NOMO-1 treated with DMSO at 0.1 percent for 48 hours (cell line): ENCODE results near the gene CACNG7.

Experiments used
- DNase-seq: peaks from one replicate; lab custom pipeline; 2025; ENCODE audit not compliant: unreplicated experiment; lab: John Stamatoyannopoulos, UW

Gene CACNG7

DNA sequence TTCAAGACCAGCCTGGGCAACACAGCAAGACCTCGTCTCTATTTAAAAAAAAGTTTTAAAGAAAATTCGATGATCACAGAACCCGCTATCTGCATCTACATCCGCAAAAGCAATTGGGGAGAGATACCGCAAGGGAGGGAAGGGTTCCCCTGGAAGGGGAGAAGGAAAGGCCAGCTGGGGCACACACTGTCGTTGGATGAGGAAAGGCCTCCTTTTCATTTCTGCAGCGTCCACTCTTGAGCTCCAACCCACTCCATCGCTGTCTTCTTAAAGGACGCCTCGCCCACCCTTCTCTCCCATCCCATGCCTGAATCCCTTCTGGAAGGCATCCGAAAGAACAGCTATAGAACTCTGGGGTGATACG, 30.3 kb upstream of the CACNG7 start:
- no peak for DNase-seq

DNA sequence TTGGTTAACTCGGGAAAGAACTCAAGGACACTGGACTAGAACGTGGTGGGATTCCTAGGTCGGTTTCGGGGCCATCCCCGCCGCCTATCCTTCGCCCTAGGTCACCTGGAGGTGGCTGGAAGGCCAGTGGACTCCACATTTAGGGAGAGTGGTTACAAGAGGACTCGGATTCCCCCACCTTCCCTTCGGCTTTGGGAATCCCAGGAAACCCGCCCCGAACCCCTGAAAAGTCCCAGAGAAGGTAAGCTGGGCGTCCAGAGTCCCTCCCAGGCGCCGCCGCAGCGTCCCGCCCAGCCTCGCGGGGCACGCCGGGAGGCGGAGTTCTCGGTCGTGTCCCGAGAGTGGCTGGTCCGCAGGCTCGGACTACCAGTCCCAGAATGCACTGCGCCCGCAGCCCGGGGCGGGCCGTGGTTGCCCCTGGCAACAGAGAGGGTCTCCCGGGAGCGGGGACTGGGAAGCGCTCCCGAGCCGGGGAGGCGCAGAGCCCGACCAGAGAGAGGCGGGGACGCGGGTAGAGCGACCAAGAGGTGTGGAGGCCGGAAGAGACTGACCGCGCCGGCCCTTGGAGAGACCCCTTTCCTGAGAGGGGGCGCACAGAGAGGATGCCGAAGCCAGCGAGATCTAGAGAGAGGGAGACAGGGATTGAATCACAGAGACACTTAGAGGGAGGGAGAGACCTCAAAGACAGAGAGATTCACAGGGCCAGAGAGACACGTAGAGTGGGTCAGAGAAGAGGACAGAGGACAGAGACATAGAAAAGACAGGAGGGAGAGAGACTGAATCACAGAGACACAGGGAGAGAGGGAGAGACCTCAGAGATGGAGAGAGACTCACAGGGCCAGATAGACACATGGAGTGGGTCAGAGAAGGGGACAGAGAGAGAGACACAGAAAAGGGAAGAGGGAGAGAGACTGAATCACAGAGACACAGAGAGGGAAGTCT, 29.7 kb upstream of the CACNG7 start:
- peak; percentile 57 for DNase-seq

DNA sequence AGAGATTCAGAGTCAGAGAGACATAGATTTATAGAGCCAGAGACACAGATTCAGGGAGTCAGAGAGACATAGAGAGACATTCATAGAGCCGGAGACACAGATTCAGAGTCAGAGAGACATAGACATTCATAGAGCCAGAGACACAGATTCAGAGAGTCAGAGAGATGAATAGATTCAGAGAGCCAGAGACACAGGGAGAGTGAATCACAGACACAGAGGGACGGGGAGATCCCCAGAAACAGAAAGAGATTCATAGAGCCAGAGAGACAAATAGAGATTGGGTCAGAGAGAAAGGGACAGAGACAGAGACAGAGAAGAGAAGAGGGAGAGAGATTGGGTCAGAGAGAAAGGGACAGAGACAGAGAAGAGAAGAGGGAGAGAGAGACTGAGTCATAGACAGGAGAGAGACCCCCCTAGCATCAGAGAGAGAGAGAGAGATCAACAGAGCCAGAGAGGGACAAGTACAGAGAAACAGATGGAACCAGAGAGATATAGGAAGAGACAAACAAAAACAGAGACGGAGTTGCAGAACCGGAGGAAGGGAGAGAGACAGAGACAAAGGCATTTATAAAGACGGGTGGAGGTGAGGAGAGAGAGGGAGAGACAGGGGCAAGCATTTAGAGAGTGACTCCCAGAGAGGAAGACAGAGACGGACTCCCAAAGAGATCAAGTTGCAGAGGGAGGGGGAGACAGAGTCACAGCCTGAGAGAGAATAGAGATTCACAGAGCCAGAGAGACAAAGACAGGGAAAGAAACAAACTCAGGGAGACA, 28.2 kb upstream of the CACNG7 start:
- DNase-seq: no peak

DNA sequence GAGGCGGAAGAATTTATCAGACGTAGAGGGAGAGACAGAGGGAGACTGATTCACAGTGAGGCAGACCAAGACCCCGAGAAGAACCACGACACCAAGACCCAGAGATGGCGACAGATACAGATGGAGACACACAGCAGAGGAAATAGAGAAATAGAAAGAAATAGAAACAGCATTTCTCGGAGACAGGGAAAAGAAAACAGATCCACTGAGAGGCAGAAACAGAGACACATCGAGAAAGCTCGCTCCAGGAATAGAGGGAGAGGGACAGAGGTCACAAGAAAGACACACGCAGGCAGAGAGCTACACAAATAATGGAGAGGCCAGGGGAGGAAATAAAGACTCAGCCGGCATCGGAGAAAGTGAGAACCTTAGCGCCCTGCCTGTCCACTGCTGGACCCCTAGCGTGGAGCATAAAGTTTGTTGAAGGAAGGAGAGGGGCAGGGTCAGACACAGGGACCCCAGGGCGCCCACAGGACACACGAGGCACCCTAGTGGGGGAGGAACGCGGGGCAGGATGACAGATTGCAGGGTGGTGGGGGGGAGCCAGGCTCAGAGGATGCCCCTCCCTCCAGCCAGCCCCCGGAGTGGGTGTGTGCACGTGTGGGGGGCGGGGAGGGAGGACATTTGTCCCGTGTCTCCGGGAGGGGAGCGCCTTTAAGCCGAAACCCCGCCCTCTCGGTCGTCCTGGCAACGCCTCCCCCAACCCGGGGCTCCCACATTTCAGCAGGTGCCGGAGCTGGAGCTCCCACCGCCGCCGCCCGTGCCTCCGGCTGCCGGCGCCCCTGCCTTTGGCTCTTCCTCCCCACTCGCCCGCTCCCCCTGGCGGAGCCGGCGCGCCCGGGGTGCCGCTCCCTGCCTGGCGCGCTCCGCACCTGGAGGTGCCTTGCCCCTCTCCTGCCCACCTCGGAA, 27.3 kb upstream of the CACNG7 start, which contains the start of gene PRKCG:
Gene PRKCG (plus strand): TSS at position 716 of the 909 bp plus-strand sequence. CDS start 298 bp downstream, outside the sequence.
- DNase-seq: peak; percentile 14

DNA sequence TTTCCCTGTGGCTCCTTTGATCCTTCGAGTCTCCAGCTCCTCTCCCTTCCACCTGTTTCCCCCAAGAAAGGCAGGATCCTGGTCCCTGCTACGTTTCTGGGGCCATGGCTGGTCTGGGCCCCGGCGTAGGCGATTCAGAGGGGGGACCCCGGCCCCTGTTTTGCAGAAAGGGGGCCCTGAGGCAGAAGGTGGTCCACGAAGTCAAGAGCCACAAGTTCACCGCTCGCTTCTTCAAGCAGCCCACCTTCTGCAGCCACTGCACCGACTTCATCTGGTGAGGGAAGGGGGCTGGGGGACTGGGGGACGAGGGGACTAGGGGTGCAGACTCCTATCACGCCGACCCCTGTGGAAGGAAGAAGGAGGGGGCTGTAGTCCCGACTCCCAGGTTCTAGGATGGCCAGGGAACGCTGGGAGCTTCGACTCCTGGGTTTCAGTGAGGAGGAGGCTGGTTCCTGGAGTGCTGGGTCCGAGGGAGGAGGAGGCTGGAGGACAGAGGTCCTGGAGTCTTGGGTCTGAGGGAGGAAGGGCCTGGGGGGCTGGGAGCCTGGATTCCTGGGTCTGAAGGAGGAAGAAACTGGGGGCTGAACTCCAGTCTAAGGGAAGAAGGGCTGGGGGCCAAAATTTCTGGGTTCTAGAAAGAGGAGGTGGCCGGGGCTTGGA, 26.6 kb upstream of the CACNG7 start:
- DNase-seq: no peak

DNA sequence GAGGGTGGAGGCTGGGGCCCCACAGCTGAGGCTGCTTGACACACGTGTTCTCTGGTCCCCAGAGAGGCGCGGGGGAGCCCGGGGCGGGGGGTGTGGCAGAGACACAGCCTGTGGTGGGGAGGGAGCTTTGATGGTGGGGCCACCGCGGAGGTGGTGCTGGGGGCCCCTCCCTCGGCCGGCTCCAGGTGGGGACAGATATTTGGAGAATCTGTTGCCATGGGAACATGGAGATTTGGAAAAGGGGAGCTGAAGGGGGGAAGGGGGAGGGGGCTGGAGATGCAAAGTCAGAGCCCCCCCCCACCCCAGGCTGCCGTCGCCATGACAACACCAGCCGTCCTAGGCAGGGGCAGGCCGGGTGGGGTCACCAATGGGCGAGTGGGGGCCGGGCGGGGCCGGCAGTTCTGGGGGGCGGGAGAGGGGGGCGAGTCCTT, 25.8 kb upstream of the CACNG7 start:
- DNase-seq: no peak

DNA sequence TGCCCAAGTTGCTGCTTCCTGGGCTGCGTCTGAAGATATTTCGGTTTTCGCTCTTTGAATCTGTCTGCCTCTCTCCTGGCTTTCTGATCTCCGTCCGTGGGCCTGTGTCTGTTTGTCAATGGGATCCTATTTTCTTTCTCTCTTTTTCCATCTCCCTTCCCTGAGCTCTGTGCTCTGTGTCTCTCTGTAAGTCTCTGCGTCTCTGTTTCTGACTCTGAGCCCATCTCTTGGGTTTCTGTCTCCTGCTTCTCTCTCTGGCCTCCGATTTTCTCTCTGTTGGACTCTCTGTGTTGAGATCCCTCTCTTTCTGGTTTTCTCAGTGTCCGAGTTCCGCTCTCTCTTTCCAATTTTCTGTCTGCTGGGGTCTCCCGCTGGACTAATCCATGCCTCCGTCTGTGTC, 25.3 kb upstream of the CACNG7 start:
- DNase-seq: no peak

DNA sequence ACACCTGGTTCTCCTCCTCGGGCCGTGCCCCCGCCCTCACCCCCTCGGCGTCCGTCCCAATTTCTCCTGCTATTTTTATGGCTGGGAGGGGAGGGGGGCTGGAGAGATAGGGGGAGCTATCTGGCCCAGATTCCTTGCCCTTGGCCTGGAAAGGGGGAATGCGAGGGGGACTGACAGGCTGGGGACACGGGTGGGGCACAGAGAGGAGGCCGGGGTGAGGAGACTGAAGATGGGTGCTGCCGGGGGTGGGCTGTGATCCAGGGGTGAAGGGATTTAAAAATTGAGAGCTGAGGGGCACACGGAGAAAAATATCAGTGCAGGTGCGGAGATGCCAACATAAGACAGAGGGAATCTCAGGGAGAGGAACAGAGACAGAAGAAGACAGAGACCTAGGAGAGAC, 24.8 kb upstream of the CACNG7 start:
- no peak for DNase-seq

DNA sequence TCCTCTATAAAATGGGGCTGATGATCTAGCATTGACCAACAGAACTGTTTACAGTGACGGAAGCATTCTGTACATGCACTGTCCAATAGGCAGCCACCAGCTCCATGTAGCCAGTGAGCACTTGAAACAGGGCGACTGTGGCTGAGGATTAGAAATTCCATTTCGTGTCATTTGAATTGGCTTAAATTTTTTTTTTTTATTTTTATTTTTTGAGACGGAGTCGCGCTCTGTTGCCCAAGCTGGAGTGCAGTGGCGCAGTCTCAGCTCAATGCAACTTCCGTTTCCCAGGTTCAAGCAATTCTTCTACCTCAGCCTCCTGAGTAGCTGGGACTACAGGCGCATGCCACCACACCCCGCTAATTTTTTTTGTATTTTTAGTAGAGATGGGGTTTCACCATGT, 24.0 kb upstream of the CACNG7 start:
- no peak for DNase-seq

DNA sequence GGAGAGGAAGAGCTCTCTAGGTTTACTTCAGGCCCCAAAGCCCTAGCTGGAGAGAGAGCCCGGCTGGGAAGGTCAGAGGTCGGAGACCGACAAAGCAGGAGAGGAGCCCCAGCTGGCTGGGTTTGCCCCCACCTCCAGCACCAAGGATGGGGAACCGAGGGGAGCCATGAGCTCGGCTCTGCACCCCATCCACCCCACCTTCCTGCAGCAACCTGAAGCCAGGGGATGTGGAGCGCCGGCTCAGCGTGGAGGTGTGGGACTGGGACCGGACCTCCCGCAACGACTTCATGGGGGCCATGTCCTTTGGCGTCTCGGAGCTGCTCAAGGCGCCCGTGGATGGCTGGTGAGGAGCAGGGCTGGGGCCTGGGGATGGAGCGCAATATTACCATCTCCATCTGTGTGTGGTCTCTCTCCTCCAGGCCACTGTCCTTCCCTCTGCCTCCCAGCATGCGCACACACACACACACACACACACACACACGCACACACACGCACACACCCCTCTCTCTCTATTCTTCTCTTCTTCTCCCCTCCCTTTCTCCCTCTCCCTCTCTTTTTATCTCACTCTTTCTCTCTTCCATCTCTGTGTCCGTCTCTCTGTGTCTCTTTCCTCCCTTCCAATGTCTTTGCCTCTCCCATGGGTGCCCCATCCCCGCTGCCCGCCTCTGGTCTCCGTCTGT, 16.6 kb upstream of the CACNG7 start:
- DNase-seq: no peak

DNA sequence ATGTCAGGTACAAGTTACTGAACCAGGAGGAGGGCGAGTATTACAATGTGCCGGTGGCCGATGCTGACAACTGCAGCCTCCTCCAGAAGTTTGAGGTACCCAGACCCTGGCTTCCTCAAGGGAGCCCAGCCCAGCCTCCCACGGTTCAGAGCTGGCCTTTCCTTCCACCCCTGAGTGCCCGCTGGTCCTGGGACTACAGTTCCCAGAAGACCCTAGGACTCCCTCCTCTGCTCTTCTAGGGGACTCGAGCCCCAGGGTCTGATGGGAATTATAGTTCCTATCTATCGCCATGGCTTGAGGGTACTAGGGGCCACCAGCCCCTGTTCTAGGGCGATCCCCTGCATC, 16.1 kb upstream of the CACNG7 start:
- no peak for DNase-seq

DNA sequence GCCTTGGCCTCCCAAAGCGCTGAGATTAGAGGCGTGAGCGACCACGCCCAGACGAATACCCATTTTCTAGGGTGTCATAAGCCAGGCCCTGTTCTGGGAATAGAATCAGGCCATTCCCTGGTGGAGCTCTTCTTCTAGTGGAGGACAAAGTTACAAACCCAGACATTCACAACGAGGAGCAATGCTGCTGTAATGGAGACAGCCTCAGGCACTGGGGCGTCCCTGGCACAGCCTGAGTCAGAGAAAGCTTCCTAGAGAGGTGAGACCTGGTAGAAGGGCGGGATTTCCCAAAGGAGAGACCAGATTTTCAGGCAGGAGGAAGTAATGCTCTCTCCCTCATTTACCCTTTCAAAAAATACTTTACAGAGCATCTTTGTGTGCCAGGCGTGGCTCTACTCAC, 14.4 kb upstream of the CACNG7 start:
- no peak for DNase-seq

DNA sequence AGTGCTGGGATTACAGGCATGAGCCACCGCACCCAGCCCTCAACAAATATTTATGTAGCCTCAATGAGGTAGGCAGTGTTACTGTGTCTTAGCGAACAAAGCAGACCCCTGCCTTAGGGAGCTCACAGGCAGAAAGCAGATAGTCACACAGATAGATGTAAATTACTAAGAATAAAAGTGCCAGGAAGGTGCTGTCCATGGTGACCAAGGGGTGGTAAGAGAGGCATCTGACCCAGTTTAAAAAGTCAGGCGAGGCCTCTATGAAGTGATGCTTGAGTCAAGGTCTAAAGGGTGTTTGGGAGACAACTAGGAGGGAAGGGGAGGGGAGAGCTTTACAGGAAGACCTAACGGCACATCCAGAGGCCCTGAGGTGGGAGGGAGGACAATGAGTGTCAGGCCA, 12.4 kb upstream of the CACNG7 start:
- no peak for DNase-seq

DNA sequence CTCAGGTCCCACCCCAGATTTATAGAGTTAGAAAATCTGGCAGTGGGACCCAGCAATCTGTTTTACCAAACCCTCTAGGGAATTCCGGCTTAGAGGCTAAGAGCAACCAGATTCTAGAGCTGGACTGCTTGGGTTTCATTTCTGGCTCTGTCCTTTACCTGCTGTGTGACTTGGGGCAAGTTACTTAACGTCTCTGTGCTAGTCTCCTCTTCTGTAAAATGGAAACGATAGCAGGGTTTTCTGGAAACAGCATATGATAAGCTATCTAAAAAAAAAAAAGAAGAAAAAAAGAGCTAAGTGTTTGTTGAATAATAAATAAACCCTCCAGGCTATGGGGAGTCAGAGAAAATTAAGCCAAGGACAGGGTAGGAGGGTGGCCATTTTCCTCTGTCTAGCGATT, 11.6 kb upstream of the CACNG7 start:
- no peak for DNase-seq

DNA sequence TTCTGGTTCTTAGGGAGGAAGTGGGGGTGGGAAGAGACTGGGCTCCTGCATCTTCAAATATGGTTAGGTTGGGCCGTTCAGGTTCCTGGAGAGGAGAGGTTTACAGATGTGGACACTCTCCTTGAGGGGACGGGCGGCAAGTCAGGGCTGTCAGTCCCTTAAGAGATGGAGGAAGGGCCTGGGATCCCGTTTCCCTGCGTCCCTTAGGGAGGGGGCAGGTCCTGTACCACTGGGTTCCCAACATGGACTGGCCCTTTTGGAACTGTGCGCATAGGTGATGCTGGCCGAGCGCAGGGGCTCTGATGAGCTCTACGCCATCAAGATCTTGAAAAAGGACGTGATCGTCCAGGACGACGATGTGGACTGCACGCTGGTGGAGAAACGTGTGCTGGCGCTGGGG, 10.9 kb upstream of the CACNG7 start:
- no peak for DNase-seq

DNA sequence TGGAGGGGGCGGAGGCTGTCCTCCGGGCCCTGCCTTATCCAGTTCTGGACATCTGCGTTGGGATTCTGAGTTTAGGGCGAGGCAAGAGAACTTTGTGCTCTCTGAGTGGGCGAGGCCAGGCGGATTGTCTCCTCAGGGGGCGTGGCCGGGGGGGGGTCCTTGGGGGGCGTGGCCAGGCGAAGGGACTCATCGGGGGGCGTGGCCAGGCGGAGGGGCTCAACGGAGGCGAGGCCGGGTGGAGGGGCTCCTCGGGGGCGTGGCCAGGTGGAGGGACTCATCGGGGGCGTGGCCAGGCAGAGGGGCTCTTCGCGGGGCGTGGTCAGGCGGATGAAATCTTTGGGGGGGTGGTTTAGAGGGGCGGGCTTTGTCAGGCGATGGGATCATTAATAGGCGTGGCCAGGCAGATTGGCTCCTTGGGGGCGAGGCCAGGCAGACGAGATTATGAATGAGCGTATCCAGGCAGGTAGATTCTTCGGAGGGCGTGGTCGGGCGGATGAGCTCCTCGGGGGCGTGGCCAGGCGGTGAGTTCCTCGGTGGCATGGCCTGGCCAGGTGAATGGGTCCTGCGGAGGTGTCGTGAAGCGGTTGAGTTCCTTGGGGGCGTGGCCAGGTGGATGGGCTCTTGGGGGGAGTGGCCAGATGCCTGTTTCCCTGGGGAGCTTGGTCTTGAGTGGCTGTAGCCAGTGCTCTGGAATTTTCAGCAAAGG, 10.3 kb upstream of the CACNG7 start:
- DNase-seq: no peak

DNA sequence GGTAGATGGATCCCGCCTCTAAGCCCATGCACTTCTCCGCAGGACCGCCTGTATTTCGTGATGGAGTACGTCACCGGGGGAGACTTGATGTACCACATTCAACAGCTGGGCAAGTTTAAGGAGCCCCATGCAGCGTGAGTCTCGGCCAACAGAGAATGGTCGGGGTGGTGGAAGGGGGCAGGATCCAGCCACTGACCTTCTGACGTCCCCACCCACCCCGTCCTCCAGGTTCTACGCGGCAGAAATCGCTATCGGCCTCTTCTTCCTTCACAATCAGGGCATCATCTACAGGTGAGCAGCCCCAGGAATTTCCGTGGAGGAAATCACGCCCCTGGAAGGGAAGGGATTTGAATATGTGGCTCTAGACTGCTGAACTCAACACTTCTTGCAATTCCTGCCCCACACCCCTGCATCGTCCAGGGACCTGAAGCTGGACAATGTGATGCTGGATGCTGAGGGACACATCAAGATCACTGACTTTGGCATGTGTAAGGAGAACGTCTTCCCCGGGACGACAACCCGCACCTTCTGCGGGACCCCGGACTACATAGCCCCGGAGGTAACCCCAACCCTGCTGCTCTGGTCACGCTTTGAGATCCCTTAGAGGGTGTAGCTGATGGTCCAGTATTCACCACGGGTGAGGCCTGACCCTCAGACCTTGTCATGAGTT, 8.8 kb upstream of the CACNG7 start:
- DNase-seq: no peak

DNA sequence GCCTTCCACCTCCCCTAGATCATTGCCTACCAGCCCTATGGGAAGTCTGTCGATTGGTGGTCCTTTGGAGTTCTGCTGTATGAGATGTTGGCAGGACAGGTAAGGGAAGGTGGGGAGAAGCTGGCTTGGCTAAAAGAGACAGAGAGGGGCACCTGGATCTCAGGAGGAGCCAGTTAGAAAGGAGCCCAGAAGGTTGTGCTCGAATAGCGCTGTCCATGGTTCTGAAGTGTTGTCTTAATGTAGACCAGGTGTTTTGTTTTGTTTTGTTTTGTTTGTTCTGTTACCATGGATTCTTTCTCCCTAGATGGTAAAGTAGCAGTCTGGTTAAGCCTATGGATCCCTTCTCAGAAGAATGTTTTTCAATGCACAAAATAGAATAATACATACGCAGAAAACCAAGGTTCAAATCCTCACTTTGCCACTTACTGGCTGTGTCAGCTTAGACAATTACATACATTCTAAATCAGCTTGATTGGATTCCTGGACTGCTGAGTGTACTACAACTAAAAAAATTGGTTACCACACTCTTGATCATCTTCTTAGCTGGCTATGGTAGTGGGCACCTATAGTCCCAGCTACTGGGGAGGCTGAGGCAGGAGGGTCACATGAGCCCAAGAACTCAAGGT, 5.9 kb upstream of the CACNG7 start:
- DNase-seq: peak; percentile 37

DNA sequence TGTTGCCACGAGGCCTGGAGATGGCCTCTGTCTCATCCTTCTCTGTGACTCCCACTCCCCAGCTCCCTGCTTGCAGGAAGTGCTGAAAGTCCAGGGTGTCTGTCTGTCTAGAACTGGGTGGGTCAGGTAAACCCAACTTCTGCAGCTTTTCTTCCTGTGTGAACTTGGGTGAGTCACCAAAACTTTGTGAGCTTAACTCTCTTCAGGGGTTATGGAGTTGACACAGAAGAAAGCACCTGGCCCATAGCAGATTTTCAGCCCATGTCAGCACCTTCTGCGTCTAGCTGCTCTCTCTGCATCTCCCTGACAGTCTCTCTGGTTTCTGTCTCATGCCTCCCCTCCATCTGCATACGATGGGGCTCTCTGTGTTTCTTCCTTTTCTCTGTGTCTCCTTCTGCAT, 4.2 kb upstream of the CACNG7 start:
- DNase-seq: no peak
